ENCODE data around the gene UNC93B1.

The UNC93B1 gene

GRCh38 chr11:68036717-68037239 lies 32.9 kb upstream of the UNC93B1 start:
- in situ Hi-C loops (cut with HindIII; ENCODE audit: low sequenced_read_pairs): no loop called here
- H3K4me3 ChIP-seq (ENCODE audit: low read depth, low read length): no peak overlapping the region
- DNase-seq (ENCODE audit: low read depth): no peak
- TF ChIP-seq, protein P1, sequence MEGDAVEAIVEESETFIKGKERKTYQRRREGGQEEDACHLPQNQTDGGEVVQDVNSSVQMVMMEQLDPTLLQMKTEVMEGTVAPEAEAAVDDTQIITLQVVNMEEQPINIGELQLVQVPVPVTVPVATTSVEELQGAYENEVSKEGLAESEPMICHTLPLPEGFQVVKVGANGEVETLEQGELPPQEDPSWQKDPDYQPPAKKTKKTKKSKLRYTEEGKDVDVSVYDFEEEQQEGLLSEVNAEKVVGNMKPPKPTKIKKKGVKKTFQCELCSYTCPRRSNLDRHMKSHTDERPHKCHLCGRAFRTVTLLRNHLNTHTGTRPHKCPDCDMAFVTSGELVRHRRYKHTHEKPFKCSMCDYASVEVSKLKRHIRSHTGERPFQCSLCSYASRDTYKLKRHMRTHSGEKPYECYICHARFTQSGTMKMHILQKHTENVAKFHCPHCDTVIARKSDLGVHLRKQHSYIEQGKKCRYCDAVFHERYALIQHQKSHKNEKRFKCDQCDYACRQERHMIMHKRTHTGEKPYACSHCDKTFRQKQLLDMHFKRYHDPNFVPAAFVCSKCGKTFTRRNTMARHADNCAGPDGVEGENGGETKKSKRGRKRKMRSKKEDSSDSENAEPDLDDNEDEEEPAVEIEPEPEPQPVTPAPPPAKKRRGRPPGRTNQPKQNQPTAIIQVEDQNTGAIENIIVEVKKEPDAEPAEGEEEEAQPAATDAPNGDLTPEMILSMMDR (IDR thresholded peaks at IDR 0.05; ENCODE audit: low read depth, low read length, missing control alignments): no peak

DNA sequence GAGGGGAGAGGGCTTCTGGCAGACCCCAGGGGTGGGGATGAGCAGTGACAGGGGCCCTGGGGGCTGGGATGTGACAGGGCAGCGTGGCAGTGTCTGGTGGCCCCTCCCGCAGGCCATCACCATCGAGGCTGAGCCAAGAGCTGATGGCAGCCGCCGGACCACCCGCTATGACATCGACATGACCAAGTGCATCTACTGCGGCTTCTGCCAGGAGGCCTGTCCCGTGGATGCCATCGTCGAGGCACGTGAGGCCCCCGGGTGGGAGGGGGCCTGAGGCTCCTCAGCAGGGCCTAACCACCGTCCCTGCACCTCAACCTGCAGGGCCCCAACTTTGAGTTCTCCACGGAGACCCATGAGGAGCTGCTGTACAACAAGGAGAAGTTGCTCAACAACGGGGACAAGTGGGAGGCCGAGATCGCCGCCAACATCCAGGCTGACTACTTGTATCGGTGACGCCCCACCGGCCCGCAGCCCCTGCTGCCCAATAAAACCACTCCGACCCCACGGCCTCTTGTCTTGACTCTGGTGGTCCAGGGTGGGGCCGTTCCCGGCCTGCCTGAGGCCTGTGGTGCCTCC lies 32.3 kb upstream of the UNC93B1 start:
- DNase-seq (ENCODE audit: low read depth): no peak
- H3K4me3 ChIP-seq (ENCODE audit: low read depth, low read length): no peak overlapping the region
- TF ChIP-seq, protein P1 (IDR thresholded peaks at IDR 0.05; ENCODE audit: low read depth, low read length, missing control alignments): no peak
- in situ Hi-C loops (cut with HindIII; ENCODE audit: low sequenced_read_pairs): no loop called here

DNA sequence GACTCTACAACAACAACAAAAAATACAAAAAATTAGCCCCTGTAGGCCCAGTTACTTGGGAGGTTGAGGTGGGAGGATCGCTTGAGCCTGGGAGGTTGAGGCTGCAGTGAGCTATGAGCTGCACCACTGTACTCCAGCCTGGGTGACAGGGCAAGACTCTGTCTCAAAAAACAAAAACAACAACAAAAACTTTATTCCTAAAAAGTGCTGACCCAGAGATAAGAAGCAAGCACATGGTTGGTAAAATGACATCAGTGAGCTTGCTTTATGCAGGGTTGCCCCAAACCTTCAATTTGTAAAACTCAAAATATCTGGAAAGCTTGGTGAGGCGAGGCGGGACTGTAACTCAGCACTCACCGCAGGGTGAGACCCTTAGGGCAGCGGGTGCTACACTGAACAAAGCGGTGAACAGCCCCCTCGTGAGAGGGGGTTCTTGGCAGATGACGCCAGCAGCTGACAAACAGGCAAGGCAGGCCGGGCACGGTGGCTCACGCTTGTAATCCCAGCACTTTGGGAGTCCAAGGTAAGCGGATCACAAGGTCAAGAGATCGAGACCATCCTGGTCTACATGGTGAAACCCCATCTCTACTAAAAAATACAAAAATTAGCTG lies 31.5 kb upstream of the UNC93B1 start:
- H3K4me3 ChIP-seq (ENCODE audit: low read depth, low read length): no peak overlapping the region
- no peak for DNase-seq (ENCODE audit: low read depth)
- in situ Hi-C loops (cut with HindIII; ENCODE audit: low sequenced_read_pairs): no loop called here
- TF ChIP-seq, protein P1 (IDR thresholded peaks at IDR 0.05; ENCODE audit: low read depth, low read length, missing control alignments): no peak

DNA sequence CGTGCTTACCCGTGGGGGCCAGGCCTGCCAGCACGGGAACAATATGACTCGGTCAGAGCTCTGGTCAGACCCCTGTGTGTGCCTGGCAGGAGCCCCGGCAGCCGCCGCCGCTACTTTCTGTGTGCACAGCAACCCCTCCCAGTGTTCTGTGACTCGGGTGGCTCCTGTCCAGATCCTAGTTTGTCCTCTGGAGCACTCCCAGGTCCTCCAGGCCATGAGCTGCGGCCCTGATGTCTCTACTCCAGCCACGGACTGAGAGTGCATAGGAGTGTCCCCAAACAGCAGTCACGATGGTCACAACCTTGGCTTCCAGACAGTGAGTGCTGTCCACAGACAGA lies 29.8 kb upstream of the UNC93B1 start:
- in situ Hi-C loops (cut with HindIII; ENCODE audit: low sequenced_read_pairs): no loop called here
- TF ChIP-seq, protein P1 (IDR thresholded peaks at IDR 0.05; ENCODE audit: low read depth, low read length, missing control alignments): no peak
- no peak overlapping the region for H3K4me3 ChIP-seq (ENCODE audit: low read depth, low read length)
- no peak for DNase-seq (ENCODE audit: low read depth)

DNA sequence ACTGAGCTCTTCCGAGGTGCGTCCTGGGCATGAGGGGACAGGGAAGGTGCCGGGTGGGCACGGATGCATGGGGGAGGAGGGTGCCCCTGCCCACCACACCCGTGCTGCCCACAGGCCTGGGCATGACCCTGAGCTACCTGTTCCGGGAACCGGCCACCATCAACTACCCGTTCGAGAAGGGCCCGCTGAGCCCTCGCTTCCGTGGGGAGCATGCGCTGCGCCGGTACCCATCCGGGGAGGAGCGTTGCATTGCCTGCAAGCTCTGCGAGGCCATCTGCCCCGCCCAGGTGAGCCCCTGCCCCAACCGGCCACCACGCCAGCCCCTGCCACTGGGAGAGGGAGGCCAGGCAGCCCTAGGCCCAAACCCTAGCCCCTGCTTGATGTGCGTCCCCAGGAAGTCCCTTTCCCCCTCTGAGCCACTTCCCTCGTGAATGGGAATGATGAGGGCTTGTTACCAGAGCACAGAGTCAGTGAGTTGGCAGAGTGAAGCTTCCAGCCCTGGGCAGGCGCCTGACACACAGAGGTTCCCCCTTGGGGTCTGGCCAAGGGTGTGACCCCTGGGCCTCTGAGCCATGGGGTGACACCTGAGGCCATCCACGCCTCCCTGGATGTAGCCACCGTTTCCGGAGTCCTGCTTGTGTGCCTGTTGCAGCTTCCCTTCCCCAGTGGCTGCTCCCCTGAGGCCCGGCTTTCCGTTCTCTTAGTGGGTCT lies 29.3 kb upstream of the UNC93B1 start:
- H3K4me3 ChIP-seq (ENCODE audit: low read depth, low read length): no peak overlapping the region
- TF ChIP-seq, protein P1 (IDR thresholded peaks at IDR 0.05; ENCODE audit: low read depth, low read length, missing control alignments): no peak
- no peak for DNase-seq (ENCODE audit: low read depth)
- in situ Hi-C loops (cut with HindIII; ENCODE audit: low sequenced_read_pairs): no loop called here

GRCh38 chr11:68032003-68032402 lies 28.1 kb upstream of the UNC93B1 start:
- in situ Hi-C loops (cut with HindIII; ENCODE audit: low sequenced_read_pairs): no loop called here
- peak overlapping the region; percentile 87 for H3K4me3 ChIP-seq (ENCODE audit: low read depth, low read length)
- TF ChIP-seq, protein P1 (IDR thresholded peaks at IDR 0.05; ENCODE audit: low read depth, low read length, missing control alignments): no peak
- no peak for DNase-seq (ENCODE audit: low read depth)
